Measurements from ENCODE around the gene SHF.

- no peak for TF ChIP-seq EZH2 (IDR thresholded peaks at IDR 0.05; ENCODE audit: borderline replicate concordance, low read length)
- TF ChIP-seq, protein P1, sequence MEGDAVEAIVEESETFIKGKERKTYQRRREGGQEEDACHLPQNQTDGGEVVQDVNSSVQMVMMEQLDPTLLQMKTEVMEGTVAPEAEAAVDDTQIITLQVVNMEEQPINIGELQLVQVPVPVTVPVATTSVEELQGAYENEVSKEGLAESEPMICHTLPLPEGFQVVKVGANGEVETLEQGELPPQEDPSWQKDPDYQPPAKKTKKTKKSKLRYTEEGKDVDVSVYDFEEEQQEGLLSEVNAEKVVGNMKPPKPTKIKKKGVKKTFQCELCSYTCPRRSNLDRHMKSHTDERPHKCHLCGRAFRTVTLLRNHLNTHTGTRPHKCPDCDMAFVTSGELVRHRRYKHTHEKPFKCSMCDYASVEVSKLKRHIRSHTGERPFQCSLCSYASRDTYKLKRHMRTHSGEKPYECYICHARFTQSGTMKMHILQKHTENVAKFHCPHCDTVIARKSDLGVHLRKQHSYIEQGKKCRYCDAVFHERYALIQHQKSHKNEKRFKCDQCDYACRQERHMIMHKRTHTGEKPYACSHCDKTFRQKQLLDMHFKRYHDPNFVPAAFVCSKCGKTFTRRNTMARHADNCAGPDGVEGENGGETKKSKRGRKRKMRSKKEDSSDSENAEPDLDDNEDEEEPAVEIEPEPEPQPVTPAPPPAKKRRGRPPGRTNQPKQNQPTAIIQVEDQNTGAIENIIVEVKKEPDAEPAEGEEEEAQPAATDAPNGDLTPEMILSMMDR (conservative IDR thresholded peaks at IDR 0.05 in 1 of 2, IDR thresholded peaks at IDR 0.05 in 1 of 2; ENCODE audit: extremely low read depth in 1 of 2, insufficient read depth in 1 of 2, low read depth in 1 of 2, low read length in 2 of 2) = no peak
These were observed 70.2 kb downstream of the SHF start for GRCh38 chr15:45117308-45118130.
